Panc1 (cell line): ENCODE results near the gene DPYD. TPM values are rescaled to one million over a fixed set of nuclear protein-coding genes. Genes with fewer than 3 reads are reported as not detected.

Source experiments
- ATAC-seq: fragments of 200-7000 bp; cut with Tn5 transposase; 2 replicates; pipeline ENCODE4 v1.9.1; 2020; ENCODE audit warnings: mild to moderate bottlenecking, moderate library complexity
- BruUV-seq: library from RNA; stranded (reverse); fragments of 400-500 nt; replicated peaks from 2 replicates; lab custom pipeline; 2021; lab: Mats Ljungman, UMichigan
- CTCF ChIA-PET: fragments of 300-600 bp; sonication (Branson Sonifier 250); formaldehyde crosslinking; loops from one replicate; lab custom pipeline; 2022; ENCODE audit warnings: antibody characterized with exemption; lab: Charles Lee
- POLR2A ChIA-PET: fragments of 300-600 bp; sonication (Branson Sonifier 250); formaldehyde crosslinking; loops from one replicate; lab custom pipeline; 2022; ENCODE audit warnings: antibody characterized with exemption; lab: Charles Lee
- DNase-seq: peaks from one replicate; pipeline ENCODE4 v3.0.0-alpha.2; 2010; ENCODE audit warnings: low read depth, low spot score
- H3K27ac ChIP-seq: 2 replicates; pipeline ENCODE4 v1.5.1; 2011; ENCODE audit warnings: mild to moderate bottlenecking, low read length, inconsistent platforms
- H3K27me3 ChIP-seq: fragments of 200-500 bp; sonication (Bioruptor generic); 2 replicates; pipeline ENCODE4 v1.6.0; 2014; ENCODE audit warnings: low read length, inconsistent platforms; ENCODE audit not compliant: control insufficient read depth, insufficient read depth
- H3K36me3 ChIP-seq: fragments of 200-500 bp; sonication (Bioruptor generic); 2 replicates; pipeline ENCODE4 v1.5.1; 2014; ENCODE audit warnings: inconsistent platforms, mild to moderate bottlenecking, low read length, moderate library complexity; ENCODE audit not compliant: control insufficient read depth, insufficient read depth
- H3K4me1 ChIP-seq: 2 replicates; pipeline ENCODE4 v1.5.1; 2011; ENCODE audit warnings: inconsistent platforms, mild to moderate bottlenecking, low read length, moderate library complexity; ENCODE audit not compliant: control insufficient read depth, insufficient read depth
- H3K4me3 ChIP-seq, 2 experiments: 2 replicates each; pipeline ENCODE4 v1.5.1; 2011 to 2012; ENCODE audit warnings: low read depth in 2 of 2, low read length in 2 of 2, mild to moderate bottlenecking in 2 of 2, inconsistent platforms in 1 of 2, moderate library complexity in 1 of 2
- H3K9me3 ChIP-seq: fragments of 200-500 bp; sonication (Bioruptor generic); 2 replicates; pipeline ENCODE4 v1.5.1; 2014; ENCODE audit warnings: low read depth, mild to moderate bottlenecking, inconsistent platforms, low read length, moderate library complexity; ENCODE audit not compliant: control insufficient read depth, insufficient read depth
- CTCF ChIP-seq: fragments of 450-650 bp; IDR thresholded peaks from 2 replicates; pipeline ENCODE4 v1.5.1; 2017; ENCODE audit warnings: mild to moderate bottlenecking
- POLR2AphosphoS5 ChIP-seq: IDR thresholded peaks from 2 replicates; pipeline ENCODE4 v1.6.1; 2012; ENCODE audit warnings: mild to moderate bottlenecking, low read depth, low read length, moderate library complexity
- REST ChIP-seq, 2 experiments: IDR thresholded peaks; 2 replicates each; pipeline ENCODE4 v1.6.1; 2011 to 2012; ENCODE audit warnings: low read depth in 2 of 2, control low read depth in 1 of 2, low read length in 1 of 2, mild to moderate bottlenecking in 1 of 2, moderate library complexity in 1 of 2; ENCODE audit not compliant: insufficient read depth in 1 of 2
- SIN3A ChIP-seq: IDR thresholded peaks from 2 replicates; pipeline ENCODE4 v1.6.1; 2012; ENCODE audit warnings: low read depth, mild to moderate bottlenecking, low read length, moderate library complexity, borderline replicate concordance; ENCODE audit not compliant: insufficient read depth
- in situ Hi-C: cut with HindIII; loops from 2 replicates; pipeline ENCODE4 v1.10.0; 2016; ENCODE audit warnings: low sequenced_read_pairs, low pct_unique_long_range_greater_than_20kb
- intact Hi-C: fragments of 100-400 bp; cut with micrococcal nuclease; formaldehyde crosslinking; loops from one replicate; pipeline ENCODE4 v1.10.0; 2022; ENCODE audit not compliant: unreplicated experiment
- total RNA-seq: library from RNA; stranded (reverse); gene quantifications from one replicate; pipeline ENCODE4 v1.2.1, GENCODE V29; 2021; ENCODE audit not compliant: unreplicated experiment

The DPYD gene
- total RNA-seq, 1 experiment from 2014 or later: 2.0 TPM

- TF ChIP-seq SIN3A: no peak
- Histone ChIP-seq H3K36me3 (no peaks in the 10 kb centered on the region), H3K4me1 (no peaks in the 10 kb centered on the region), H3K9me3 (no peaks in the 10 kb centered on the region), H3K27me3 (no peaks in the 10 kb centered on the region), H3K27ac (no peak overlapping the region), H3K4me3 (no peak overlapping the region)
- intact Hi-C loops (no loop called here), in situ Hi-C loops (no loop called here)
- CTCF ChIA-PET: no interaction called here
- POLR2A ChIA-PET: no interaction called here
- ATAC-seq (no peak), DNase-seq (no peak)
- BruUV-seq: no TSS peak
Measured at GRCh38 chr1:97210307-97210706, 710.5 kb downstream of the DPYD start.

- CTCF ChIA-PET: no interaction called here
- no peak for DNase-seq
- TF ChIP-seq POLR2AphosphoS5: no peak
- no peak for TF ChIP-seq CTCF
- no TSS peak for BruUV-seq
- no peak overlapping the region for H3K27ac ChIP-seq
- H3K4me3 ChIP-seq: no peak overlapping the region
- in situ Hi-C loops: no loop called here
- H3K9me3 ChIP-seq: no peaks in the 10 kb centered on the region
- H3K27me3 ChIP-seq: no peaks in the 10 kb centered on the region
- POLR2A ChIA-PET: no interaction called here
- H3K4me1 ChIP-seq: no peaks in the 10 kb centered on the region
- no peak for ATAC-seq
- no peaks in the 10 kb centered on the region for H3K36me3 ChIP-seq
- intact Hi-C loops: no loop called here
Measured at GRCh38 chr1:97209381-97209957, 711.4 kb downstream of the DPYD start.

- Histone ChIP-seq H3K4me1 (no peaks in the 10 kb centered on the region), H3K27me3 (no peaks in the 10 kb centered on the region), H3K36me3 (no peaks in the 10 kb centered on the region), H3K4me3 (no peak overlapping the region), H3K27ac (no peak overlapping the region), H3K9me3 (no peaks in the 10 kb centered on the region)
- BruUV-seq: no TSS peak
- no peak for ATAC-seq
- TF ChIP-seq POLR2AphosphoS5 (no peak), SIN3A (no peak), REST (IDR thresholded peaks at IDR 0.05; ENCODE audit: insufficient read depth in 1 of 2, low read depth in 2 of 2, low read length in 1 of 2) (no peak), CTCF (no peak)
- ChIA-PET POLR2A (no interaction called here), CTCF (no interaction called here)
- no peak for DNase-seq
- intact Hi-C loops: no loop called here
- in situ Hi-C loops: no loop called here
Measured at GRCh38 chr1:97207868-97208267, 713.0 kb downstream of the DPYD start.
